T-helper 1 cell treated with Interleukin-12 subunit alpha and Interleukin-12 subunit beta and Interleukin-4 antibody, amounts not matched to agents 30 ng/mL and 1 ng/mL, for 36 hours (primary cell): ENCODE data around the gene AK4. TPM values are rescaled to one million over a fixed set of nuclear protein-coding genes. Genes with fewer than 3 reads are reported as not detected.
"Not testable (repeated sequence)": the region's sequence is repeated elsewhere in the genome, so short reads cannot be mapped to it uniquely, and the experiment has no call there.

Experiments
- intact Hi-C: fragments of 100-400 bp; cut with micrococcal nuclease; formaldehyde crosslinking; loops from one replicate; pipeline ENCODE4 v1.15.1; 2024
- total RNA-seq: library from RNA; stranded (reverse); gene quantifications from 2 replicates; pipeline ENCODE4 v1.2.3, GENCODE V29; 2022

AK4 gene
- 56.5 and 58.0 TPM in 2 replicates for total RNA-seq

DNA sequence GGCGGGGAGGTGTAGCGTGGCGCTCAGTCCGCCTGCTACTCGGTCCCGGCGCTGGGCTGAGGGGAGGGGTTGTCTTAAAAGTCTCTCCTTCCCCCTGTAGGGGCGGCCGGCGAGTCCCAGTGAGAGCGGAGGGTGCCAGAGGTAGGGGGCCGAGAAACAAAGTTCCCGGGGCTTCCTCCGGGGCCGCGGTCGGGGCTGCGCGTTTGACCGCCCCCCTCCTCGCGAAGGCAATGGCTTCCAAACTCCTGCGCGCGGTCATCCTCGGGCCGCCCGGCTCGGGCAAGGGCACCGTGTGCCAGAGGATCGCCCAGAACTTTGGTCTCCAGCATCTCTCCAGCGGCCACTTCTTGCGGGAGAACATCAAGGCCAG lies at the start of gene AK4:
TSS of gene AK4 (plus strand) at position 26 of the 370 bp plus-strand sequence. CDS start at position 231, 205 bp downstream.
- intact Hi-C loops, result loop anchor here (5.0 kb wide), 4 partner anchors 321 to 1626 kb away; partner anchors contain the start of genes EFCAB7 and ITGB3BP

- intact Hi-C loops, result no loop called here
These were observed 44.2 kb upstream of the AK4 start for GRCh38 chr1:65103807-65104206.

- intact Hi-C loops, result no loop called here
These were observed 43.0 kb upstream of the AK4 start for GRCh38 chr1:65104854-65105534.

DNA sequence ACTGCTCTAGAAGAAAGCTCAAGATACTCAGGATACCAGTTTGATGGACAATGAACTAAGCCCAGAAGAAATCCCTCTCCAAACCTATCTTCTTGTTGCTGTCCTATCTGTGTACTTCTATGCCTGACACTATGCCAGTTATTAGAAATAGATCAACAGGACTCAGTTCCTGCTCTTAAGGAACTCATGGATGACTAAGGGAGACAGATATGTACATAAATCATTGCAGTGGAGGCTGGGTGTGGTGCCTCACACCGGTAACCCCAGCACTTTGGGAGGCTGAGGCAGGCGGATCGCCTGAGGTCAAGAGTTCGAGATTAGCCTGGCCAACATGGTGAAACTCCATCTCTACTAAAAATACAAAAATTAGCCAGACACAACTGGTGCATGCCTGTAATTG lies 42.4 kb upstream of the AK4 start:
- intact Hi-C loops, result no loop called here

DNA sequence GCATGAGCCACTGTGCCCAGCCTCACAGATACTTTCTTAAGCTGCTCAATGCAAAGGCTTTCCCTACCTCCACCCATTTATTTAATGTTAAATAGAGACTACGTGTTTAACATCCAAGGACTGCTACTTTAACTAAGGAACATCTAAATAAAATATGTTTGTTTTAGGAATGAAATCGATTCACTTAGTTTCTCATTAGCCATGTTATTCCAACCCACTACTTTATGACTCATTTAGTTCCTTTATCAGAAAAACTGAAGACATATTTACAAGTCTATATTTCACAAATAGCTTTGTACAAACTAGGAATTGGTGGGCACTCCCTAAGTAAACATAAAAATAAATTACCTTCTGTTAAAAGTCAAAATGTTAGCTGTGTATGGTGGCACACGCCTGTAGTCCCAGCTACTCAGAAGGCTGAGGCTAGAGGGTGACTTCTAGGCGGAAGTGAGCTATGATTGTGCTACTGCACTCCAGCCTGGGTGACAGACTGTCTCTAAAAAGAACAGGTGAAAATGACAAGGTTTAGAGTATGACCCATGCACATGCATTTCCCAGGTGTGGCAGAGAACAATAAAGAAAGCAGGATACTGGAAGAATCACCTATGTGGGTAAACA lies 39.9 kb upstream of the AK4 start:
- intact Hi-C loops, result no loop called here

DNA sequence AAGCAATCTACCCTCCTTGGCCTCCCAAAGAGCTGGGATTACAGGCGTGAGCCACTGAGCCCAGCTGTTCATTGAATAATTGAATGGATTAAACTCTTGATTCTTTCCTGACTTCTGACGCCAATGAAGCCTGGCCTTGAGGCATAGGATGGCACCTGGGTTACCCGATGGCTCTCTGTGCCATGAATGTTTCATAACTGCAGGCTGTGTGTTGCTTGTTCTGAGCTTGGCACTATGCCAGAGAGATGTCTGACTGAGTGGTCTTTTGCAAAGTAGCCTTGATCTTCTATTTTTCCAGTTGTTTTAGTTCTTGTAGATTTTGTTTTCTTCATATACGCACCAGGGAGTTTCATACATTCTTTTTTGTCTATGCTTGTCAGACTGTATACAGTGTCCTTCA lies 38.5 kb upstream of the AK4 start:
- intact Hi-C loops, result no loop called here

GRCh38 chr1:65112811-65113210 lies 35.2 kb upstream of the AK4 start:
- intact Hi-C loops, result no loop called here

- intact Hi-C loops, result no loop called here
These were observed 34.7 kb upstream of the AK4 start for GRCh38 chr1:65113298-65113697.

DNA sequence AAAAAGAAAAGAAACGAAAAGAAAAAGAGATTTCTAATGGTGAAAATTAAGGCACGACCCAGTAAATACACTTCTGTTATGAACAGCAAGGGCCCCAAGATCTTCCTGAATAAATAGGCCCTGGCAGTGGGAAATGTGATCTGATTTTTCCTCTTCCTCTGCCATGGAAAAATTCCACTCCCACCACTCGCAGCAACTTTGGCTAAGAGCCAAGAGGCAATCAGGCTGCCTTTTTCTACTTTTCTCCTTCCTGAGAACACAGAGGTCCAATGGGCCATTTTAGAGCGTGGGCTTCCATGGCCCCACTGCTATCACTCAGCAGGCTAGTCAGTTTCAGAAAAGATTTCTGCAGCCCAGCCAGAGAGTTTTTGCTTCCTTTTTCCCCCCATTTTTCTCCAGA lies 33.7 kb upstream of the AK4 start:
- intact Hi-C loops, result no loop called here

GRCh38 chr1:65119951-65120350 lies 28.1 kb upstream of the AK4 start:
- intact Hi-C loops, result no loop called here

GRCh38 chr1:65129104-65129503 lies 18.9 kb upstream of the AK4 start:
- intact Hi-C loops, result not testable (repeated sequence)

DNA sequence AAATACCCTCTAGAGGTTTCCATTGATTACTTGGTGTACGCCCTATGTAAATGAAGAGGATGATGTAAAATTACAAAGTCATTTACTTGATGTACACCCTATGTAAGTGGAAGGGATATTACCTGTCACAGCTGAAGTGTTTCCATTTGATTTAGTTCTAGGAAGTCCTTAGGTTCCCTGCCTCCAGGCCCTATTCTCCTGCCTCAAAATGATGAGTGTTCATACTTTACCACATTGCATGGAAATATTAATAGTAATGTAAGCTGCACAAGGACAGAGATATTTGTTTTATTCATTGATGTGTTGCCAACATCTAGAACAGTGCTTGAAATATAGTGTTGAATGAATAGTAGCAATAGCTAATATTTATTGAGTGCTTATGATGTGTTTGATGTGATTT lies 9.5 kb upstream of the AK4 start:
- intact Hi-C loops, result no loop called here

DNA sequence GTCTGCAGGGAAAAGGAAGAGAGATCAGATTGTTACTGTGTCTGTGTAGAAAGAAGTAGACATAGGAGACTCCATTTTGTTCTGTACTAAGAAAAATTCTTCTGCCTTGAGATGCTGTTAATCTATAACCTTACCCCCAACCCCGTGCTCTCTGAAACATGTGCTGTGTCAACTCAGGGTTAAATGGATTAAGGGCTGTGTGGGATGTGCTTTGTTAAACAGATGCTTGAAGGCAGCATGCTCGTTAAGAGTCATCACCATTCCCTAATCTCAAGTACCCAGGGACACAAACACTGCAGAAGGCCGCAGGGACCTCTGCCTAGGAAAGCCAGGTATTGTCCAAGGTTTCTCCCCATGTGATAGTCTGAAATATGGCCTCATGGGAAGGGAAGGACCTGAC lies 8.2 kb upstream of the AK4 start:
- intact Hi-C loops, result not testable (repeated sequence)

- intact Hi-C loops, result no loop called here
These were observed 6.6 kb upstream of the AK4 start for GRCh38 chr1:65141394-65141793.

DNA sequence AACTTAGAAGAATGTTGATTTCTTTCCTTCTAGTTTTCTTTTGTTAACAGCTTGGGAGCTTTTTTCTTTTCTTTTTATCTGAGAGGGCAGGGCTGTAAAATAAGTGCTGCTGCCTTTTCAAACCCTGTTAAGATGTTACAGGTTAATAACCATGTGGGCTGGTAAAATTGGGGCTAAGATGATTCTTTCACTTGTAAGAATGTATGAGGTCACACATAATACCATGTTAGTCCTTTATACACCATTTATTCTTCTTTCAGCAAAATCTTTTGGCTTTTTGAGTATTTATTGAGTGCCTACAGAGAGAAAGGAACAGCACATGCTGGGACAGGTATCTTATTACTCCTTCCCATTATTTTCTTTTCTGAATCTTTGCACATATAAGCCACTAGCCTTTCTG lies 6.1 kb upstream of the AK4 start:
- intact Hi-C loops, result no loop called here

GRCh38 chr1:65143112-65143658 lies 4.8 kb upstream of the AK4 start:
- intact Hi-C loops, result not testable (repeated sequence)

DNA sequence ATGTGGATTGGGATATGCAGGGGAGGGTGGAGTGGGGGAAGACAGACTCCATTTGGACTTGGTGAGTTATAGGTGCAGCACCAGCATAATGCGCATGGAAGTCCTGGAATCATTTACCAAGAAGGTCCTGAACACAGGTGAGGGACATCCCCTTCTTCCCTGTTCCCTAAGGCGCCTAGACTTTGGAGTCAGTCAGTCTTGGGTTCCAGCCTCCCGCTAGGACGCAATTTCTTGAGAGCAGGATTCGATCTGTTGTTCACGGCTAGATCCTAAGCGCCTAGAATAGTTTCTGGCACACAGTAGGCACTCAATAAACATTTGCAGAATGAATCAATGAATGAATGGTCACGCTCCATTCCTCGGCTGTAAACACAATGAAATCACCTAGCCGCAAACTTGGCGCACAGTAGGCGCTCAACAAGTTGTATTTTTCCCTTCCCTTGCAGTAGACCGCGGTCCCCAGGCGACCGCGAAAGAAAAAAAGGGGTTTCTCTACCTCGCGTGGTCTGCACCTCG lies 1.0 kb upstream of the AK4 start:
- intact Hi-C loops, result loop anchor here (1.0 to 5.0 kb wide), 7 partner anchors 62 to 1625 kb away; partner anchors contain the start of genes EFCAB7, ITGB3BP, JAK1 and LEPR

DNA sequence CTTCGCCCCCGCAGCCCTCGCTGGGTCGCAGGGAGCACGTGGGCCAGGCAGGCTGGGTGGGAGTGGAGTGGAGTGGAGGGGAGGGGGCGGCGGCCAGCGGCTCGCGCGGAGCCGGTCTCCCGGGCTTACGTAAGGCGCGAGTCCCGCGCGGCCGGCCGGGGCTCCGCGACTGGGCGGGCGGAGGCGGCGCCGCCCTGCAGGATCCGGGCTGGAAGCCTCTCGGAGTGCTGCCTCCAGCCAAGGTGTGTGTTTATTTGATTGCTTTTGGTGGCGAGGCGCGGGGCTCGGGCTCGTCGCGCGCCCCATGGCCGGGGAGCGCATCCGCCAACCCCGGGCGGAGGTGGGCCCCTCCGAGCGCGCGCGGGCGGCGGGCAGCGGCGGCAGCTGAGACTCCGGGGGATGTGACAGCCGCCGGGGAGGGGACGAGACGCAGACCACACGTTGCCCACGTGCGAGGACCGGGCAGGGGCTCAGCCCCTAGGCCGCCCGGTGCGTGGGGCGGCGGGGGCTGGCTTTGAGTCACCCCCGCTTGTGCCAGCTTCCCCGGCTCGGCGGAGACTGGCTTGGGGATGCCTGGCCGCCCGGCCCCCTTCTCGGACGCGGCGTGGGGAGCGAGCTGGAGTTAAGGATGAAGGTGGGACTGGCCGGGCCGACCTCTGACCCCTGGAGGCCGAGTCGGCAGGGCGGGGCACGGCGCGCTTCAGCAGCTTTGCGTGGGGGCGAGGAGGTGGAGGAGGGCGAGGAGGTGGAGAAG lies 402 bp upstream of the AK4 start:
- intact Hi-C loops, result loop anchor here (1.0 to 5.0 kb wide), 7 partner anchors 62 to 1625 kb away; partner anchors contain the start of genes EFCAB7, ITGB3BP, JAK1 and LEPR

DNA sequence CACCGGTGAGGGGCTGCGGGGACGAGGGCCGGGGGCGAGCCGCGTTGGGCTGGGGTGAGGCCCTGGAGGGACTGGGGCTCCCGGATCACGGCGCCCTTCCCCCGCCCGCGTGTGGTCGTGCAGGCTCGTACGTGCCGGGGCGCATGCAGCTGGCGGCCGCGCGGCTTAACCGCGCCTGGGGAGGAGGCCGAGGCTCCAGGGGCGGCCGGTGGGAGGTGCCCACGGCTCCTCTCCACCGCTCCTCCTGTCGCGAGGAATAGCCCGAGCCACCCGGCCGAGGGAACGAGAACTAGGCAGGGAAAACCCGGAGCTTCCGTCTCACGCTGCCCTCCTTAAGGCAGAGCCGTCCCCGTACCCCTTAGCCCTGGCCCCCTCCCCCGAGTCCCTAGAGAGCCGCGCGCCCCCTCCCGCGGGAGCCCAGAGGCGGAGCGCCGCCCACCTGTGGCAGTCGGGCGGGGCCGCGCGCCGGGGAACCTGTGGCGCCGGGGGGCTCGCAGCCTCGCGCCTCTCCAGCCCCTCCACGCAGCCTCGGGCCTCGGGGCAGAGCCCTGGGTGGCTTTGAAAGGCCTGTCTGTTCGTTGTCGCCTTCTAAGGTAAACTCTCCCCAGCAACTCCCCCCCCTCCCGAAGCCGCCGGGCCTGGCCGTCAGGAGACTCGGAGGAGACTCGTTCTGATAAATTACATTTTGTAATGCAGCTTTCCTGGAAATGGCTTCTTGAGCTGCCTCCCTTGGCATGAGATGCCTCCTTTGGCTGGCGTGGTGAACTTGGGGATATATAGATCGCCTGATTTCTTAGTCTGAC lies 746 bp downstream of the AK4 start:
- intact Hi-C loops, result loop anchor here (1.0 to 5.0 kb wide), 7 partner anchors 10 to 1626 kb away; partner anchors contain the start of genes EFCAB7 and ITGB3BP

DNA sequence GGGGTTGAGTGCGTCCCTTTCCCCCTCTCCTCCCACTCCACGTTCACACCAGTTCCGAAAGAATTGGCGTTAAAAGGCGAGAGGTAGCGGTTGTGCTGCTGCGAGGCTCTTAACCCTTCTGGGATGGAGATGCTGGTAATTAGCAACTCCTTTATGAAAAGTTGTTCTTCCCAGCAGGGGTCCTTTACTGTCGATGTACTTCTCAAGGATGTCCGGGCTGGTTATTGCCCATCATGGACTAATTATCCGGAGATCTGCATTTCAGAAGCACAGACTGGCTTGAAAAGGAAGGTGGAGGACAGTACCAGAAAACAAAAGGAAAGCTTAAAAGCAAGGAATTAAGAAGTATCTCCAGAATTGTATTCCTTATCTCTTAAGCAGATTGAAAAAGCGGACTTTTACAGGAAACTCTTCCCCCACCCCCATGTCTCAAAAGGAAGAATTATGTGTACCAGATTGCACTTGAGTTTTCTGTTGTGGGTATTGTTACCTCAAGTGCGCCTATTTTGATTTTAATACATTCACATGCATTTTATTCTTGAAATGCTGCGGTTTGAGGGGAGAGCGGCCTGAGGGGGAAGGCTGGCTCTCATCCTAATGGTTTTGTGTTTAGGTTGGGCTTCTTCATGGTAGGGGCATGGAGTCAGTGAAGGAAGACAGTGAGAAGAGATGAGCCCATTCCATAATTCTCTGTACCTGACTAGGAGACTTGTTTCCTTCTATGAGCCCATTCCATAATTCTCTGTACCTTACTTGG lies 1.5 kb downstream of the AK4 start:
- intact Hi-C loops, result loop anchor here (1.0 to 10.0 kb wide), 8 partner anchors 9 to 1627 kb away; partner anchors contain the start of genes EFCAB7 and ITGB3BP
